ENCODE measurements around the gene SRPRB.
A peak's percentile ranks its signal among the peaks of the same experiment; 100 is the strongest.

Gene SRPRB

DNA sequence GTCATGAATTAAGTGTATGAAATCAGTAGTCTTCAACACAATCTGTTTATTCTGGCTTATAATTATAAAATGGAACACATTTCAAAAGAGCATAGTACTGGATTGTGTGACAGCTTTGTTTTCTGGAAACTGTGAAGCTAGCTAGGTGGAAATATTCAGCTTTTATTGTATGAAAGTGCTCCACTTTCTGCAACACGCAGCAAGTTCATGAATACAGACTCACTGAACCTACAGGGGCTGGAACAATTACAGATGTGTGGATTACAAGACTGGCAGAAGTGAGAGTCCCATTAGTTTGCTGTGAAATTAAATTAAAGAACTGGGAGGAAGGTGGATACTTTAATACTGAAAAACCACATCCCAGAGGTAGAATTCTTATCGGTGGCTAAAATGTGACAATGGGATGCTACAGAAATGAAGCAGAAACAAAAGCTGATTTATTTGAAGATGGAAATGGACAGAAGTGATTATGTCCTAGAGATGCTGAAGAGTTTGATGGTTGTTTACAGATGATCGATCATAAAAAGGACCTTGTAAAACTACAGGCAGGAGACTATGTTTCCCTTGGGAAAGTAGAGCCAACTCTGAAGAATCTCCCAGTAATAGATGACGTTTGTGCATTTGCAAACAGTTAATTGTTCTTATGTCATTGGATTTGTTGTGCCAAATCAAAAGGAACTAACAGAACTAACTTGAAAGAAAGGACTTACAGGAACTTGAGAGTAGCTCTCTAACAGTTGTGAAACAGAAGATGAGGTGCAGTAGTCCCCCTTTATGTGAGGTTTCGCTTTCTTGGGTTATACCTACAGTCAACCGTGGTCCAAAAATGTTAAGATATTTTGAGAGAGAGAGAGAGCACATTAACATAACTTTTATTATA lies 43.8 kb upstream of the SRPRB start:
- Histone ChIP-seq H2AFZ (ENCODE audit: low read length) (no peak overlapping the region), H3K9me3 (replicated peaks in 1 of 2; ENCODE audit: control insufficient read depth in 2 of 2, insufficient read depth in 1 of 2, low read depth in 1 of 2, low read length in 2 of 2) (no peaks in the 10 kb centered on the region), H3K23ac (ENCODE audit: low read depth, low read length, poor library complexity) (no peak overlapping the region), H3K4me1 (ENCODE audit: control insufficient read depth in 2 of 2, insufficient read depth in 1 of 2, low read depth in 1 of 2, low read length in 2 of 2) (no peaks in the 10 kb centered on the region), H3K9ac (ENCODE audit: low read depth, low read length, poor library complexity) (no peak overlapping the region), H4K91ac (ENCODE audit: low read depth, low read length, poor library complexity) (no peak overlapping the region), H3K79me1 (ENCODE audit: low read depth, low read length) (no peaks in the 10 kb centered on the region), H4K8ac (ENCODE audit: low read depth, low read length) (no peak overlapping the region), H3K4me3 (ENCODE audit: low read length in 2 of 2) (no peak overlapping the region), H3K18ac (ENCODE audit: low read length) (no peak overlapping the region), H2BK120ac (ENCODE audit: low read depth, low read length) (no peak overlapping the region), H3K14ac (ENCODE audit: low read length) (no peak overlapping the region), H2BK5ac (ENCODE audit: low read length) (no peak overlapping the region), H2AK5ac (ENCODE audit: low read depth, low read length) (no peak overlapping the region), H3K27me3 (ENCODE audit: control insufficient read depth in 3 of 3, insufficient read depth in 3 of 3, low read depth in 1 of 3, low read length in 3 of 3) (peaks cover 0 to 36% (median 0%) of the 10 kb centered on the region in 3 experiments), H3K4ac (ENCODE audit: low read length) (no peak overlapping the region), H2BK12ac (ENCODE audit: low read length) (no peak overlapping the region), H3K36me3 (replicated peaks in 1 of 2; ENCODE audit: control insufficient read depth in 2 of 2, insufficient read depth in 2 of 2, low read length in 2 of 2) (no peaks in the 10 kb centered on the region), H2BK15ac (ENCODE audit: low read length) (no peak overlapping the region), H3K4me2 (ENCODE audit: insufficient read depth, low read length, poor library complexity, severe bottlenecking) (no peak overlapping the region), H3K27ac (replicated peaks; ENCODE audit: low read length) (no peak overlapping the region)
- DNase-seq (ENCODE audit: low spot score) = no peak
- no CpG with 5 or more reads among the region's 6 CpGs for WGBS, 2 donors (ENCODE audit: extremely low coverage in 2 of 2, insufficient read length in 2 of 2, insufficient replicate concordance in 1 of 2)

DNA sequence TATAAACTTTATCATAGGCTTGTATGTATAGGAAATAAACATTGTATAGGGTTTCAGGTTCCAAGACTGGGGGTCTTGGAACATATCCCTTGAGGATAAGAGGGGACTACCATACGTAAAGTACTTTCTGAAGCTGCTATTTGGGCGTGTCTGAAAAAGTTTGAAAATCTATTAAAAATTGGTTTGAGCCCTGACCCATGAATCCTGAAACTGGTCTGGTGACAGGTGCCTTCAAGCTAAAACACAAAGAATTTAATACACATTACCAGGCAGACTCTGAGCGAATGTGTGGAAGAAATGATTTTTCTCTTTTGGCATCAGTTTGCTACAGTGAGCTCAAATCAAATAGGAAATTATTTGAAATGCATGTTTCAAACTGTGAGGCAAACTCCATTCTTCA lies 43.1 kb upstream of the SRPRB start:
- no peak overlapping the region for H2BK15ac ChIP-seq (ENCODE audit: low read length)
- H3K23ac ChIP-seq (ENCODE audit: low read depth, low read length, poor library complexity) = no peak overlapping the region
- H4K91ac ChIP-seq (ENCODE audit: low read depth, low read length, poor library complexity) = no peak overlapping the region
- H2AK5ac ChIP-seq (ENCODE audit: low read depth, low read length) = no peak overlapping the region
- H3K4me3 ChIP-seq (ENCODE audit: low read length in 2 of 2) = no peak overlapping the region
- H2AFZ ChIP-seq (ENCODE audit: low read length) = no peak overlapping the region
- H2BK5ac ChIP-seq (ENCODE audit: low read length) = no peak overlapping the region
- peaks cover 0 to 32% (median 0%) of the 10 kb centered on the region in 3 experiments for H3K27me3 ChIP-seq (ENCODE audit: control insufficient read depth in 3 of 3, insufficient read depth in 3 of 3, low read depth in 1 of 3, low read length in 3 of 3)
- no peak overlapping the region for H2BK12ac ChIP-seq (ENCODE audit: low read length)
- H3K4me2 ChIP-seq (ENCODE audit: insufficient read depth, low read length, poor library complexity, severe bottlenecking) = no peak overlapping the region
- H4K8ac ChIP-seq (ENCODE audit: low read depth, low read length) = no peak overlapping the region
- H3K4ac ChIP-seq (ENCODE audit: low read length) = no peak overlapping the region
- no peak overlapping the region for H2BK120ac ChIP-seq (ENCODE audit: low read depth, low read length)
- H3K36me3 ChIP-seq (replicated peaks in 1 of 2; ENCODE audit: control insufficient read depth in 2 of 2, insufficient read depth in 2 of 2, low read length in 2 of 2) = no peaks in the 10 kb centered on the region
- no peaks in the 10 kb centered on the region for H3K79me1 ChIP-seq (ENCODE audit: low read depth, low read length)
- H3K18ac ChIP-seq (ENCODE audit: low read length) = no peak overlapping the region
- H3K9ac ChIP-seq (ENCODE audit: low read depth, low read length, poor library complexity) = no peak overlapping the region
- no peaks in the 10 kb centered on the region for H3K4me1 ChIP-seq (ENCODE audit: control insufficient read depth in 2 of 2, insufficient read depth in 1 of 2, low read depth in 1 of 2, low read length in 2 of 2)
- no peaks in the 10 kb centered on the region for H3K9me3 ChIP-seq (replicated peaks in 1 of 2; ENCODE audit: control insufficient read depth in 2 of 2, insufficient read depth in 1 of 2, low read depth in 1 of 2, low read length in 2 of 2)
- WGBS, 2 donors (ENCODE audit: extremely low coverage in 2 of 2, insufficient read length in 2 of 2, insufficient replicate concordance in 1 of 2) = no CpG with 5 or more reads among the region's 3 CpGs
- DNase-seq (ENCODE audit: low spot score) = no peak
- no peak overlapping the region for H3K14ac ChIP-seq (ENCODE audit: low read length)
- H3K27ac ChIP-seq (replicated peaks; ENCODE audit: low read length) = no peak overlapping the region

DNA sequence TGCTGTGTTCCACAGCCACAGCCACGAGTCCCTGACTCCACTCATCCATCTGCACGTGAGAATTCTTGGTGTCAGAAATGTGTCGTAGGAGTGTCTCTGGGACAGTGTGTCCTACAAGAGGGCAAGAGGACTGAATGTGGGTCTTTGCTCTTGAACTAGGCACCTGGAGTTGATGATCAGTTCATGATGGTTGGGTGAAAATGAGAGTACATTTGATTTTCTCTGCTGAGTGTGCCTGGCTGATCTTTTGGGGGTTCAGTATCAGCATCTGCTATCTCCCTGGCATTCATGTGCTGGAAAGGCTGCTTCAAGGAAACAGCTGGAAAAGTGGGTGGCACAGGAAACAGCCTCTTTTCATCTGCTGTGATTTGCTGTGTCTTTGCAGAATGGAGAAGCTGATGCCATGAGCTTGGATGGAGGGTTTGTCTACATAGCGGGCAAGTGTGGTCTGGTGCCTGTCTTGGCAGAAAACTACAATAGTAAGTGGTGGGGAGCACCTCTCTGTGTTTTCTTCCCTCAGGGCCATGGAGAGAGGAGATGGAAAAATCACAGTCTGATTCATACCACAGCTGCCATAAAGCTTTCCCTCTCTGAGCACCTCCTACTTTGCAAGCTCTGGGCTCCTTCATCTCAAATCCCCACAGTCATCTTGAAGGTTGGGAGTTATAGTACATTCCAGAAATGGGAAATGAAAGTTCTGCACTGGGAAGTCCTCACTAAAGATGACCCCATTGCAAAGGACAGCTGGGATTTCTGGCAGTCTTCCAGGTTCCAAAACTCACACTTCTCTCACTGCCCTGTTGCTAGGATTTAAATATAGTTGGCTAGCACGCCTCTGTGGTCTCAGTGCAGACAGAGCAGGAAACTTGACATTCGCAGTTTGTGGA lies 41.6 kb upstream of the SRPRB start:
- Histone ChIP-seq H3K79me1 (ENCODE audit: low read depth, low read length) (no peaks in the 10 kb centered on the region), H2AFZ (ENCODE audit: low read length) (no peak overlapping the region), H3K27me3 (ENCODE audit: control insufficient read depth in 3 of 3, insufficient read depth in 3 of 3, low read depth in 1 of 3, low read length in 3 of 3) (peaks cover 0 to 27% (median 0%) of the 10 kb centered on the region in 3 experiments), H3K9me3 (replicated peaks in 1 of 2; ENCODE audit: control insufficient read depth in 2 of 2, insufficient read depth in 1 of 2, low read depth in 1 of 2, low read length in 2 of 2) (no peaks in the 10 kb centered on the region), H3K9ac (ENCODE audit: low read depth, low read length, poor library complexity) (no peak overlapping the region), H2BK5ac (ENCODE audit: low read length) (no peak overlapping the region), H3K36me3 (replicated peaks in 1 of 2; ENCODE audit: control insufficient read depth in 2 of 2, insufficient read depth in 2 of 2, low read length in 2 of 2) (no peaks in the 10 kb centered on the region), H4K8ac (ENCODE audit: low read depth, low read length) (no peak overlapping the region), H3K4me3 (ENCODE audit: low read length in 2 of 2) (no peak overlapping the region), H3K14ac (ENCODE audit: low read length) (no peak overlapping the region), H4K91ac (ENCODE audit: low read depth, low read length, poor library complexity) (no peak overlapping the region), H3K18ac (ENCODE audit: low read length) (no peak overlapping the region), H3K4me1 (ENCODE audit: control insufficient read depth in 2 of 2, insufficient read depth in 1 of 2, low read depth in 1 of 2, low read length in 2 of 2) (no peaks in the 10 kb centered on the region), H2BK12ac (ENCODE audit: low read length) (no peak overlapping the region), H3K4me2 (ENCODE audit: insufficient read depth, low read length, poor library complexity, severe bottlenecking) (no peak overlapping the region), H3K27ac (replicated peaks; ENCODE audit: low read length) (no peak overlapping the region), H2BK15ac (ENCODE audit: low read length) (no peak overlapping the region), H2AK5ac (ENCODE audit: low read depth, low read length) (no peak overlapping the region), H2BK120ac (ENCODE audit: low read depth, low read length) (no peak overlapping the region), H3K4ac (ENCODE audit: low read length) (no peak overlapping the region), H3K23ac (ENCODE audit: low read depth, low read length, poor library complexity) (no peak overlapping the region)
- no peak for DNase-seq (ENCODE audit: low spot score)
- WGBS, 2 donors (ENCODE audit: extremely low coverage in 2 of 2, insufficient read length in 2 of 2, insufficient replicate concordance in 1 of 2) = no CpG with 5 or more reads among the region's 6 CpGs

DNA sequence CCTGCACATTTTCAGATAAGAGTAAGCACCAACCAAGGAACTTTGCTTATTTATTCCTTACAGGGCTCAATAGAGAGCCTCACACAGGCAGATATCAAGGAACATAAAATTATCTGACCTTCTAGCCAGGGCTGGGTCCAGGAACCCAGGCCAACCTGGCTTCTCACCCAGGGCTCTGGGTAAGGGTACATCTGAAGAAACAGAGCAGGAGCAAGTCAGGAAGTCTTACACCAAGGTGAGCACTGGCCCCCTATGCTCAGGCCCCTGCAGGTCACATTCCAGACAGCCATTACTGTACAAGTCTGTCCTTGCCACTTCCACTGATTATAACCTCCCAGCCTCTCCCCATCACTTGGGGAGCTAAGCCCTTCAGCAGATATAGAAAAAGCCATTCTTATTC lies 40.4 kb upstream of the SRPRB start:
- no peak overlapping the region for H3K14ac ChIP-seq (ENCODE audit: low read length)
- H3K4me1 ChIP-seq (ENCODE audit: control insufficient read depth in 2 of 2, insufficient read depth in 1 of 2, low read depth in 1 of 2, low read length in 2 of 2) = no peaks in the 10 kb centered on the region
- no peak overlapping the region for H2AFZ ChIP-seq (ENCODE audit: low read length)
- H2BK5ac ChIP-seq (ENCODE audit: low read length) = no peak overlapping the region
- H4K8ac ChIP-seq (ENCODE audit: low read depth, low read length) = no peak overlapping the region
- H3K9ac ChIP-seq (ENCODE audit: low read depth, low read length, poor library complexity) = no peak overlapping the region
- H3K27me3 ChIP-seq (ENCODE audit: control insufficient read depth in 3 of 3, insufficient read depth in 3 of 3, low read depth in 1 of 3, low read length in 3 of 3) = peaks cover 0 to 24% (median 0%) of the 10 kb centered on the region in 3 experiments
- no peaks in the 10 kb centered on the region for H3K79me1 ChIP-seq (ENCODE audit: low read depth, low read length)
- H3K4ac ChIP-seq (ENCODE audit: low read length) = no peak overlapping the region
- DNase-seq (ENCODE audit: low spot score) = no peak
- no peak overlapping the region for H2BK120ac ChIP-seq (ENCODE audit: low read depth, low read length)
- H2AK5ac ChIP-seq (ENCODE audit: low read depth, low read length) = no peak overlapping the region
- H3K9me3 ChIP-seq (replicated peaks in 1 of 2; ENCODE audit: control insufficient read depth in 2 of 2, insufficient read depth in 1 of 2, low read depth in 1 of 2, low read length in 2 of 2) = no peaks in the 10 kb centered on the region
- no peak overlapping the region for H4K91ac ChIP-seq (ENCODE audit: low read depth, low read length, poor library complexity)
- no peak overlapping the region for H3K18ac ChIP-seq (ENCODE audit: low read length)
- H2BK12ac ChIP-seq (ENCODE audit: low read length) = no peak overlapping the region
- peak overlapping the region in 1 of 2 donors; percentile 46 for H3K4me3 ChIP-seq (ENCODE audit: low read length in 2 of 2)
- H3K27ac ChIP-seq (replicated peaks; ENCODE audit: low read length) = no peak overlapping the region
- H3K36me3 ChIP-seq (replicated peaks in 1 of 2; ENCODE audit: control insufficient read depth in 2 of 2, insufficient read depth in 2 of 2, low read length in 2 of 2) = no peaks in the 10 kb centered on the region
- no peak overlapping the region for H3K23ac ChIP-seq (ENCODE audit: low read depth, low read length, poor library complexity)
- H2BK15ac ChIP-seq (ENCODE audit: low read length) = no peak overlapping the region
- H3K4me2 ChIP-seq (ENCODE audit: insufficient read depth, low read length, poor library complexity, severe bottlenecking) = no peak overlapping the region
